ENCODE results near the gene EXOC4.

The EXOC4 gene

DNA sequence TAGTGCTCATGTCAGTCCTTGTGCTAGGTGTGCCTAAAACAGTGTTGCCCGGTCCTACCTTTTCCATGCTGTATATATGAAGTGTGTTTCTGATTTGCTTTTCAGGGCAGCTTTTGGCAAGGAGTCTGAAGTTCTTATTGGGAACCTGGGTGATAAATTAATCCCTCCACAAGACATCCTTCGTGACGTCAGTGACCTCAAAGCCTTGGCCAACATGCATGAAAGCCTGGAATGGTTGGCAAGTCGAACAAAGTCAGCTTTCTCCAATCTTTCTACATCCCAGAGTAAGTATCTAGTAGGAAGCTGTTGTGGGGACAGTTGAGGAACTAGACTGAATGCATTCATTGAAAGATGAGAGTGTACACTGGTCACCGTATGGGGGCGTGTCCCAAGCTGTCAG, 684.9 kb downstream of the EXOC4 start:
- DNase-seq (ENCODE audit: low read depth) = no peak

- DNase-seq (ENCODE audit: low read depth) = no peak
Measured at GRCh38 chr7:133940368-133940767, 687.5 kb downstream of the EXOC4 start.

- no peak for DNase-seq (ENCODE audit: low read depth)
Measured at GRCh38 chr7:133941496-133941895, 688.6 kb downstream of the EXOC4 start.

- no peak for DNase-seq (ENCODE audit: low read depth)
Measured at GRCh38 chr7:133945497-133945896, 692.6 kb downstream of the EXOC4 start.

DNA sequence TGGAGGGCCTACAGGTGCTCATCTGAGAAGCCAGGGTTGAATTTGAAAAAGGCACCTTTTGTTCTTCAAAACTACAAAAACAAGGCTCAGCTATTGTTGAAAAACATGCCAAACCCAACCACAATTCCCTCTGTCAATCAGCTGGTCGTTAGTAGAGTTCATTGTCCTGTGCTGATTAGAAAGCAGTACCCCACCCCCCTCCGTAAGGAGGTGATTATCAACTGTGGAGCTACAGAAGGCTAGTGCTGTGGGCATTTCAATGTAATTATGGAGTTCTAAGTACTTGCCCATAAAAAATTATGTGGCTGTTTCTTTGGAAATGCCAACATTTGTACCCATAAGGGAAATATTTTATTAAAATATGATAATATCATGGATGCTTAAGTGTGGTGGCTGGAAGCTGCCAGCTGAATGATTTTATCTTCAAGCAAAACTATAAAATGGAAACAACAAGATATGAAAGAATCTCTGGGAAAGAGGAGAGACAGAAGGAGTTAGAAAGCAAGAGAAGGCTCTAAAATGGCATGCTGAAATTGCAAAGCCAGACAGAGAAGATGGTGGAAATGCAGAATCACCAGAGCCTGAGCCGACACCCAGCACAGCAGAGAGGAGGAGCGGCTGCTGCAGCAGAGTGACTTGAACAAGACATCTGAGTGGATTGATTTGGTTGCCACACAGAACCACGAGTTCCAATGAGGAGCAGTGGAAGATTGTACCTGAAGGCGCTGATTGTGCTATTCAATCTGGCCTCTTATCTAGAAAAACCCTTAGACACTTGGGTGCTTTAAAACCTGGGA, 694.8 kb downstream of the EXOC4 start:
- DNase-seq (ENCODE audit: low read depth) = no peak

- DNase-seq (ENCODE audit: low read depth) = no peak
Measured at GRCh38 chr7:133948588-133948987, 695.7 kb downstream of the EXOC4 start.

DNA sequence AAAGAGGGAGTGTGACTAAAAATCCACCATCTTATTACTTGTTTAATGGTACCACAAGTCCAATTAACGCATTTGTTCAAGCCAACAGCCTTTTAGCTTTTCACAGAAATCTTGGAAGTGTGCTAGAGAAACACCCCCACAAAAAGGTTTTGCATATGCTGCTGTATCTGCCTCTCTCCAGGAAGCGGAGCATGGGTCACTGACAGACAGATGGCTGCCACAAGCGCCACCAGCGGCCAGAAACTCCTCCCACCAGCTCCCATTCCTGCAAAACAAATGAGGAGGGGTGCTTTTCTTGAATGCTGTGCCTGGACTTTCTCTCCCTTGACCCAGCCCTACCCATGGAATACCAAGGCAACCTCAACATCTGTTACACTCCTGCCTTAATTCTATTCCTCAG, 698.0 kb downstream of the EXOC4 start:
- no peak for DNase-seq (ENCODE audit: low read depth)

GRCh38 chr7:133955208-133955607, 702.3 kb downstream of the EXOC4 start:
- DNase-seq (ENCODE audit: low read depth) = no peak

- no peak for DNase-seq (ENCODE audit: low read depth)
Measured at GRCh38 chr7:133957845-133958244, 705.0 kb downstream of the EXOC4 start.

DNA sequence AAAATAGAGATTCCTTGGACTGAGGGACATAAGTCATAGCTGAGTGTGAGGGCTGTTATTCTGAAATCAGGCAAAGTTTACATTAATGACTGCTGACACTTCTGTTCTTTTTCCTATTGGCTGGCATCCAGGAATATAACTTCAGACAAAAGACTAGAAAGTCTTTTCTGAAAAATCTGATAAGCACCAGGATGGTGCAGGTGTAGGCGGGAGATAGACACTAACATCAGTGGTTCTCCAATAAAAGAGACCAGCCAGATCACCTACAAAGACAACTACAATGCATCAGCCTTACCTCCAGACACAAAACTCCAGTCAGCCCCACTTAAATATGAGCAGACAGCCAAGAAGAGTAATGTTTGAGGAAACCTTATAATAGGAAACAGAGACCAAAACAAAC, 705.9 kb downstream of the EXOC4 start:
- no peak for DNase-seq (ENCODE audit: low read depth)

GRCh38 chr7:133959505-133959904, 706.6 kb downstream of the EXOC4 start:
- DNase-seq (ENCODE audit: low read depth) = no peak

DNA sequence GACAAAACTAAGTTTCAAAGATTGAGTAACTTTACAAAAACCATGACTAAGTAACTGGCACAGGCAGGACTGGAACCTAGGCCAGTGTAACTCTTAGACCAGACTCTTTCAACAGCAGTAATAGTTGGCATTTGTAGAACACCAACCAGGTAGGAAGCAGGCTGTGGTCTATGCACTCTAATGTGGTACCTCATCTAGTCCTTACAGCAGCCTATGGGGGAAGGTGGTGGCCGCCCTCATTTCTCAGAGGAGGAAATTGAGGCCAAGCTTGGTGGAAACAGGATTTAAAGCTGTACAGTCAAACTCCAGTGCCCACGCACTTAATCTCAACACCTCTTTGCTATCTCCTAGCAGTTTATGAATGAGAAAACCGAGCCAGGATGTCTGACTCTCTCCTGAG, 708.8 kb downstream of the EXOC4 start:
- DNase-seq (ENCODE audit: low read depth) = no peak

GRCh38 chr7:133962646-133963045, 709.8 kb downstream of the EXOC4 start:
- no peak for DNase-seq (ENCODE audit: low read depth)

DNA sequence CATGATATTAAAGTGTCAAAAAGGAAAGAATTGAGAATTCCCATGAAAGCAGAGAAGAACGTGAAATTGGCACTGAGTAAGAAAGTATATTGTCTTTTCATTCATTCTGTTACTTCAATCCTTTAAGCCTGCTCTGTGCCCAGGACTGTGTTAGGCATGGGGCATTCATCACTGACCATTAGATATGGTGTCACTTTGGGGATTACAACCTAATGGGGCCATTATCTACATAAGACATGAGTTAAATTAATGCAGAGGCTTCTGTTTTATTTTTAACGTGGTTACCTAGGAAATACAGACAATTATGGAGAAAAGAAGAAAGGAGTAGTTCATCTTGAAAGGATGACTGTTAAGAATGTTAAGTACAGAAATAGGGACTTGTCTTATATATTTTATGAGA, 710.8 kb downstream of the EXOC4 start:
- no peak for DNase-seq (ENCODE audit: low read depth)

GRCh38 chr7:133971625-133972024, 718.7 kb downstream of the EXOC4 start:
- DNase-seq (ENCODE audit: low read depth) = no peak

DNA sequence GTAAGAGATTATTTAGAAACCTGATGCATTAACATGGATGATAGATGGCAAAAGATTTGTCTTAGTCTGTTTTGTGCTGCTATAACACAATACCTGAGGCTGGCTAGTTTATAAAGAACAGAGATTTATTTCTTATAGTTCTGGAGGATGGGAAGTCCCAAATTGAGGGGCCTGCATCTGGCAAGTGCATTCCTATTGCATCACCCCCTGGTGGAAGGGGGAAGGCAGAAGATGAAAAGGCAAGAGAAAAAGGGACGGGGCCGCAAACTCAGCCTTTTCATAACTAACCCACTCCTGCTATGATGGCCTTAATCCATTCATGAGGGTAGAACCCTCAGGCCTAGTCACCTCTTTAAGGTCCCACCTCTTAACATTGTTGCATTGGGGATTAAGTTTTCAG, 720.8 kb downstream of the EXOC4 start:
- DNase-seq (ENCODE audit: low read depth) = no peak

DNA sequence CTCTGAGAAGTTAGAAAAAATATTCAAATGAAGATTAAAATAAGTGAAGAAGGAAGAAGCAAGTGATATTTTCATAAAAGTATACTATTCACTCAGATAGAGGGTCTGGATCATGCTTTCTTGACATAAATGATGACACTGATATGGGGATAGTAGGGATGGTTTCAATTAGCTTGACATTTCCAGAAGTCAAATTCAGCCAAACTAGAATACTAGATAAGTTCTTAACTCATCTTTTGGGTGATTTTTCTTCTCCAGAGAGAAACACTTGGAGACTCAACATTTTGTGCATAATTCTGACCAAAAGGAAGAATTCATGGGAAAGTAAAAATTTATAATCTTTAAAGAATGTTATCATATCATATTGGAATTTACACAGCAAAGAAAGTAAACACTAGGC, 722.3 kb downstream of the EXOC4 start:
- DNase-seq (ENCODE audit: low read depth) = no peak

DNA sequence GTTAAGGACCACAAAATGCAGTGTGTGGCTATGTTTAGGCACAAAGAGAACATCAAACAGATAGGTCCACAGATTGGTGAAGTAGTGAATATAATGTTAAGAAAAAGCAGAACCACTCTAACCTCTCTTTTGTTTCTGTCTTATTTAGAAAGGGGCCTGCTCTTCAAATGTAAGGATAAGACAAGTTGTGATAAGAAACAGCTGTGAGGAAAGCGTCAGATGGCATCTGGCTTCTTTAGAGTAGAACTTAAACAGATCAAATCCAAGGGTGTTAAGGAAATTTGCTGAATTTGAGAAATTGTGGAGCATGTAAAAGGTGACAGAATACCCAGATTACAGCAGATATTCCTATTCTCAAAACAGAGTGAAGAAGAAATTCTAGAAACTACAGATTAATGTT, 723.3 kb downstream of the EXOC4 start:
- DNase-seq (ENCODE audit: low read depth) = no peak

DNA sequence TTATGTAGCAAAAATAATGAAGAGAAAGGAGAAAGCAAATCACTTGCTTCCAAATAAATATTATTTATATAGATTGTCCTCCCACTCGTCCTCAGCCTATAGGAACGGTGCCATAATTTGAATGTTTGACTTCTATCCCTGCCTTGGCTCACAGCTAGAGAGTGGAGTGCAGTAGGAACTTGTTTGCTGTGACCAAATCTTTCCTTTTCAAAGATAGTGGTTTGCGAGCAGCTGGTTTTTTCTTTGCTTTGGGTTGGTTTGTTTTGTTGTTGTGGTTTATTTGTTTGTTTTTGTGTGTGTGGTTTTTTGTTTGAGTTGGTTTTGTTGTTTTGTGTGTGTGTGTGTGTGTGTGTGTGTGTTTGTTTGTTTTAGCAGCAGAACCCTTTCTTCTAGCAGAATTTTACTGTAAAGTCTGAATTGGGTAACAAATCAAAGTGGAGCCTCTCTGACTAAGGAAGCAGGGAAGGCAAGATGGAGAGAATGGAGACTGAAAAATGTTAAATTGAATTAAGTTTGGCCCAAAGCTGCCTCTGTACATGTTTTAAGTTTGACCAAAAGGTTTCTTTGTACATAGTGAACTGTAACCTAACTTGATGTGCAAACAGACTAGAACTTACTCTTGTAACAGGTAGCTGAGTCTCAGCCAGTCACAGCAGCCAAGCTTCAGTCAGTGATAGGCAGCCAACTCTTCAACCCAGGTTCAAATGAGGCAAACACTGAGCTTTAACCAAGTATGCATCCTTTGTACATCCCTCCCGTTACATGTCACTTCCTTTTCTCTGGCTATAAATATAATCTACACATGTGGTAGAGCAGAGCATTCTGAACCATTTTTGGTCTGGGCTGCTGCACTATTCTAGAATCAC, 724.8 kb downstream of the EXOC4 start:
- no peak for DNase-seq (ENCODE audit: low read depth)

- DNase-seq (ENCODE audit: low read depth) = no peak
Measured at GRCh38 chr7:133978502-133979295, 725.8 kb downstream of the EXOC4 start.

DNA sequence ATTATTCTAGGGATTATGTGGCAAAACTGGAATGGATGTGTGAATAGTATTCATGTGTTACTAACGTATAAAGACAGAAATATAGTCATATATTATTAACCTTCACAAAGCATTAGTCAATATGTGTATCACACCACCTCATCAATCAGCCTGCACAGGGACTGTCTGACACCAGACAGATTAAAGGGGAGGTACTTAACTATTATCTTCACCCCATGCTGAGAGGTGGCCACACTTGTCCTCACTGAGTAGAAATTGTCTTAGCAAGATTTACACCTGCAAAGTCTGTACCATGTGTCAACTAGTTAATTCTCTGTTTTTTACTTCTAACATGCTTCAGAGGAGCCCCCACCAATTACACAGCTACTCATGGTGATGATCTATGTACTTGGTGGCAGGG, 727.9 kb downstream of the EXOC4 start:
- DNase-seq (ENCODE audit: low read depth) = no peak

GRCh38 chr7:133983685-133984419, 731.0 kb downstream of the EXOC4 start:
- DNase-seq (ENCODE audit: low read depth) = no peak

All from HS-27A (cell line).